PFSK-1 (cell line): ENCODE results near the gene SUCLG1.

Source experiments
- FOXP2 ChIP-seq: optimal IDR thresholded peaks from 2 replicates; pipeline ENCODE3; 2011; ENCODE audit warnings: borderline replicate concordance, control low read depth, inconsistent platforms; ENCODE audit not compliant: insufficient read depth; ENCODE audit errors: extremely low read length, extremely low read depth
- POLR2AphosphoS5 ChIP-seq: IDR thresholded peaks from 2 replicates; pipeline ENCODE4 v1.6.1; 2012; ENCODE audit warnings: low read depth, mild to moderate bottlenecking, control low read depth, low read length, moderate library complexity
- REST ChIP-seq, 2 experiments: IDR thresholded peaks; 2 replicates each; pipeline versions ENCODE4 v1.6.1 to v1.8.0; 2011 to 2012; ENCODE audit warnings: low read depth in 2 of 2, low read length in 2 of 2, control low read depth in 1 of 2, inconsistent platforms in 1 of 2, mild to moderate bottlenecking in 1 of 2, moderate library complexity in 1 of 2; ENCODE audit not compliant: insufficient read depth in 1 of 2
- SIN3A ChIP-seq: IDR thresholded peaks from 2 replicates; pipeline ENCODE4 v1.6.1; 2012; ENCODE audit warnings: mild to moderate bottlenecking, low read length, moderate library complexity, borderline replicate concordance; ENCODE audit not compliant: insufficient read depth
- TAF1 ChIP-seq: IDR thresholded peaks from 2 replicates; pipeline ENCODE4 v1.6.1; 2012; ENCODE audit warnings: low read length, control low read depth, borderline replicate concordance; ENCODE audit not compliant: insufficient read depth

Gene SUCLG1

GRCh38 chr2:84487298-84487996, 28.4 kb upstream of the SUCLG1 start:
- TF ChIP-seq TAF1 (no peak), POLR2AphosphoS5 (no peak), FOXP2 (no peak), REST (IDR thresholded peaks at IDR 0.05; ENCODE audit: insufficient read depth in 1 of 2, low read depth in 2 of 2, low read length in 2 of 2) (no peak), SIN3A (no peak)

- TF ChIP-seq FOXP2 (no peak), POLR2AphosphoS5 (no peak), REST (IDR thresholded peaks at IDR 0.05; ENCODE audit: insufficient read depth in 1 of 2, low read depth in 2 of 2, low read length in 2 of 2) (no peak), SIN3A (no peak), TAF1 (no peak)
Observed at GRCh38 chr2:84486441-84487115, 27.5 kb upstream of the SUCLG1 start.

GRCh38 chr2:84483320-84483719, 24.2 kb upstream of the SUCLG1 start:
- TF ChIP-seq REST (IDR thresholded peaks at IDR 0.05; ENCODE audit: insufficient read depth in 1 of 2, low read depth in 2 of 2, low read length in 2 of 2), result no peak
- no peak for TF ChIP-seq SIN3A
- TF ChIP-seq POLR2AphosphoS5, result no peak
- TF ChIP-seq TAF1, result no peak
- TF ChIP-seq FOXP2, result no peak

- TF ChIP-seq REST (IDR thresholded peaks at IDR 0.05; ENCODE audit: insufficient read depth in 1 of 2, low read depth in 2 of 2, low read length in 2 of 2), result no peak
Observed at GRCh38 chr2:84482603-84483002, 23.5 kb upstream of the SUCLG1 start.
